GM19043 (cell line): ENCODE measurements around the gene HMCN2.
"Not testable (repeated sequence)": the region's sequence is repeated elsewhere in the genome, so short reads cannot be mapped to it uniquely, and the experiment has no call there.

ENCODE experiments used
- ATAC-seq: cut with Tn5 transposase; IDR thresholded peaks from one replicate; pipeline ENCODE4 v1.9.1; 2021; ENCODE audit warnings: low read depth; ENCODE audit not compliant: unreplicated experiment

HMCN2 gene

GRCh38 chr9:130263601-130264413, 1.8 kb upstream of the HMCN2 start:
- no peak for ATAC-seq

- ATAC-seq = no peak
These were observed 878 bp upstream of the HMCN2 start for GRCh38 chr9:130264414-130265350.

- no peak for ATAC-seq
These were observed 907 bp downstream of the HMCN2 start for GRCh38 chr9:130266236-130267098.

GRCh38 chr9:130267930-130268329, 2.4 kb downstream of the HMCN2 start:
- ATAC-seq = no peak

GRCh38 chr9:130268521-130269211, 3.1 kb downstream of the HMCN2 start:
- no peak for ATAC-seq

GRCh38 chr9:130271473-130271872, 5.9 kb downstream of the HMCN2 start:
- ATAC-seq = no peak

- no peak for ATAC-seq
These were observed 9.6 kb downstream of the HMCN2 start for GRCh38 chr9:130275156-130275555.

GRCh38 chr9:130276121-130276520, 10.6 kb downstream of the HMCN2 start:
- ATAC-seq = no peak

- no peak for ATAC-seq
These were observed 11.4 kb downstream of the HMCN2 start for GRCh38 chr9:130276955-130277354.

- not testable (repeated sequence) for ATAC-seq
These were observed 12.0 kb downstream of the HMCN2 start for GRCh38 chr9:130277525-130277924.

GRCh38 chr9:130283539-130284248, 18.1 kb downstream of the HMCN2 start:
- no peak for ATAC-seq

GRCh38 chr9:130284249-130284625, 18.7 kb downstream of the HMCN2 start:
- no peak for ATAC-seq

GRCh38 chr9:130284690-130285089, 19.1 kb downstream of the HMCN2 start:
- ATAC-seq = no peak

- no peak for ATAC-seq
These were observed 19.7 kb downstream of the HMCN2 start for GRCh38 chr9:130285271-130285670.

- no peak for ATAC-seq
These were observed 20.7 kb downstream of the HMCN2 start for GRCh38 chr9:130286072-130286770.

- ATAC-seq = no peak
These were observed 21.3 kb downstream of the HMCN2 start for GRCh38 chr9:130286781-130287428.

GRCh38 chr9:130287736-130288135, 22.2 kb downstream of the HMCN2 start:
- ATAC-seq = no peak

- no peak for ATAC-seq
These were observed 22.8 kb downstream of the HMCN2 start for GRCh38 chr9:130288393-130288792.
